HUES64 (cell line): Measurements from ENCODE around the gene MAML3.

Experiments
- H3K27ac ChIP-seq: 2 replicates; pipeline ENCODE4 v1.7.0; 2013; ENCODE audit warnings: low read depth, low read length, inconsistent platforms
- H3K27me3 ChIP-seq: 2 replicates; pipeline ENCODE4 v1.6.1; 2013; ENCODE audit warnings: mild to moderate bottlenecking, low read length; ENCODE audit not compliant: insufficient read depth
- H3K36me3 ChIP-seq: 2 replicates; pipeline ENCODE4 v1.6.1; 2013; ENCODE audit warnings: mild to moderate bottlenecking, low read length; ENCODE audit not compliant: insufficient read depth
- H3K4me1 ChIP-seq: 2 replicates; pipeline ENCODE4 v1.6.1; 2013; ENCODE audit warnings: mild to moderate bottlenecking, low read length, moderate library complexity; ENCODE audit not compliant: insufficient read depth
- H3K4me3 ChIP-seq: 2 replicates; pipeline ENCODE4 v1.5.1; 2013; ENCODE audit warnings: mild to moderate bottlenecking, low read length, moderate library complexity
- H3K9ac ChIP-seq: 2 replicates; pipeline ENCODE4 v1.6.1; 2013; ENCODE audit warnings: mild to moderate bottlenecking, low read depth, low read length
- H3K9me3 ChIP-seq: 2 replicates; pipeline ENCODE4 v1.6.1; 2013; ENCODE audit warnings: low read depth, low read length; ENCODE audit not compliant: insufficient read depth
- WGBS: fragments of 150-250, 120-280 bp; methylation state at CpG from one replicate; pipeline ENCODE4 v1.1.7; 2013; ENCODE audit warnings: missing lambda C conversion rate; 5-methylcytosine and 5-hydroxymethylcytosine counted together

The MAML3 gene

DNA sequence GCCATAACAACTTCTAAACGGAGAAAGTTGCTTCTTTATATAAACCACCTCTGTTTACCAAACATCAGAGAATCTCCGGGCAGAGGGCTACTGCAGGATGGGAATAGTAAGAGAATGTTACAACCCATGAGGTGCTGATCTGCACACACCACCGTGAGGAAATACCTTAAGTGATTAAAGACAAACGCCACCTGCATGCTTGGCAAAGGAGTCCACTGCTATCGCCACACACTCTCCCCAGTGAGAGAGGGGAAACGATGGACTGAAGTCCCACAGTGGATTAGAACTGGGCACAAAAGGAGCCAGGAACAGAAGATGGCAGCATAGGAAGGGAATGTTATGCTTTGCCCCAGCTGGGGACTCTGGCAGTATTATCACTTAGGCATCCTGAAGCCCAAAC is 15.6 kb downstream of the MAML3 start:
- Histone ChIP-seq H3K4me3 (no peak overlapping the region), H3K4me1 (peaks cover 51% of the 10 kb centered on the region), H3K9ac (no peak overlapping the region), H3K36me3 (no peaks in the 10 kb centered on the region), H3K27ac (peak overlapping the region; percentile 46; the same call in 1 of the 2 replicates), H3K9me3 (no peaks in the 10 kb centered on the region), H3K27me3 (no peaks in the 10 kb centered on the region)
- WGBS: 51% methylated on average over 6 of the region's 6 CpGs

DNA sequence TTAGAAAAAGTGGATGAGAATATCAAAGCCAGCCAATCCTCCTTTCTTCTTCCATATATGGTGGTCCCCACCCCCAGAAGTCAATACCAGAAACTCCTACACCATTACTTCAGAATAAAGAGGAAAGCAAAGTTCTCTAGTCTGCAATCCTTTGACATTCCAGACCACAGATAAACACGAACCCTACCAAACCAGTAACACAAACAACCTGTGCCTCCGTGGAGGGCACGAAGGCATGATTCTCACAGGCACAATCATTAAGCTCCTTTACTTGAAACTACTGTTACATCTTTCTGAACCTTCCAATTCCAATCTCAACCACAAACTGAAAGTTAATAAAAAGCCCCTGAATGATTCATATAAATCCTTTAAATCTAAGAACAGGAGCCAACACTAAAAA is 16.3 kb downstream of the MAML3 start:
- Histone ChIP-seq H3K36me3 (no peaks in the 10 kb centered on the region), H3K4me3 (no peak overlapping the region), H3K9ac (no peak overlapping the region), H3K27ac (peak overlapping the region; percentile 46; the same call in 1 of the 2 replicates), H3K9me3 (no peaks in the 10 kb centered on the region), H3K27me3 (no peaks in the 10 kb centered on the region), H3K4me1 (peaks cover 53% of the 10 kb centered on the region)
- WGBS: 20% methylated on average over 3 of the region's 3 CpGs

DNA sequence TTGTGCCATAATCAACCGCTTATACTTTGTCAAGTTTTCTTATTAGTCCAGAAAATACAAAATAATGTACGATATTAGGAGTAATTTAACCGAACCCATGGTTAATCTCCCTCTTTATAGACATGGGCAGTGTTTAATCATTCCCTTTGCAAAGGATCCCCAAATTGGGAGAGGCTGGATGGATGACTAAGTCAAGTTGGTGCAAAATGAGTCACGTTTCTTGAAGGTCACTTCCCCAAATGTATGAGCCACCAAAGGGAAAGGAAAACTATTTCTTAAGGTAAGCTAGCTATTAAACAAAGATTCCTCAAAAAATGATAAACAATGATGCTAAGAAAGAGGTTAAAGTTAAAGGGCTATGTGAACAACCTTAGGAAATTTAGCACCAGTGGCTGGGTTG is 17.5 kb downstream of the MAML3 start:
- no peak overlapping the region for H3K27ac ChIP-seq
- H3K4me1 ChIP-seq: peaks cover 59% of the 10 kb centered on the region
- no peaks in the 10 kb centered on the region for H3K36me3 ChIP-seq
- no peaks in the 10 kb centered on the region for H3K27me3 ChIP-seq
- no peak overlapping the region for H3K4me3 ChIP-seq
- 93% methylated on average over 4 of the region's 4 CpGs for WGBS
- H3K9me3 ChIP-seq: no peaks in the 10 kb centered on the region
- H3K9ac ChIP-seq: no peak overlapping the region

DNA sequence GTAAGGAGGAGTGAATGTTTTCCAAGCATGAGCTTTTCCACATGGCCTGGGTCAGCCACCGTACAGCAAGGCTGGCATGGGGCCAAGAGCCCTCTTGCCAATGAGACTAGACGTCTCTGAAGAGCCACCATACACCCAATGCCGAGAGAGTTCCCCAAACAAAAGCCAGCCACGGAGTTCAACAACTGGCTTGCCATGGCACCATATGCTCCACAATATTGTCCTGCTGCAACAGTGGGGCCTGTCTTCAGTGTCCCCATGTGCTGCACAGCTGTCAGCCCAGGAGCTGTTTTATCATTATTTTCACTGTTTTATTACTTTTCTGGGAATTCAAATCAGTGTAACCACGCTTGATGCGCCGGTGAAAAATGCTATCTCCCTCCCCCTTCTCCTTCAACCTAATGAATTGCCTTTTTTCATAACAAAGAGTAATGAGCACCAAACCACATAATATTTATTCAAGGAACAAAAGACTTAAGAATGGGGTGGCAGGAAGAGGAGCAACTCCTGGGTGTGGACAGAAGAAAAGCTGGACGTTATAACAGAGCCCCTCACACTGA is 18.4 kb downstream of the MAML3 start:
- no peak overlapping the region for H3K4me3 ChIP-seq
- H3K27ac ChIP-seq: no peak overlapping the region
- no peaks in the 10 kb centered on the region for H3K36me3 ChIP-seq
- peaks cover 56% of the 10 kb centered on the region for H3K4me1 ChIP-seq
- H3K27me3 ChIP-seq: no peaks in the 10 kb centered on the region
- no peak overlapping the region for H3K9ac ChIP-seq
- WGBS: 63% methylated on average over 8 of the region's 8 CpGs
- no peaks in the 10 kb centered on the region for H3K9me3 ChIP-seq

DNA sequence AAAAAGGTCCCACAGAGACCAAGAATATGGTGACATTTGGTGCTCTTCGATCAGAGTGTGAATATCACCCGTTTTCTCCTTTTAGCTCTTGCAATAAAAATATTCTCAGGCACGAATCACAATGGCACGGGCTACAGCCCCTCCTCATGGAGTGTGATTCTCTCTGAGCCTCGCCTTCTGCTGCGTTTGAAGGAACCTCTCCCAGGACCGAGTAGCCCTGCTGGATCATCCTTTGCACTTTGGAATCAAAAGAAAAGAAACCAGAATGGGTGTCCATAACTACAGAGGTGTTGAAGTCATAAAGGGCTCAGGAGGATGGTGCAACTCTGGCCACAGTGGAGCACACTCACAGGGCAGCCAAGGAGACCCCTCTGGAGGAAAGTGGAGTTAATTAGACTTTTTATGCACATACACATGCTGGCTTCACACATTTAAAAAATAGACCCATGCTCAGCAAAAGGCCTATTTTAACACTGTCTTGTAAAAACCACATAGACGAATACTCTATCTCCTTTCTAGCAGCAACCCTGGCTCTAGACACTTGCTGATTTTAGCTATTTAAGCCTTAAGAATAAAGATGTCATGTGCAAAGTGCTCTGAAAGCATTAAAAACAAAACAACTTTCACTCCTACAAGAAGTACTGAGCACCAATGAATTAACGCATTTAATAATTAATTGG is 19.1 kb downstream of the MAML3 start:
- WGBS: 82% methylated on average over 9 of the region's 9 CpGs

DNA sequence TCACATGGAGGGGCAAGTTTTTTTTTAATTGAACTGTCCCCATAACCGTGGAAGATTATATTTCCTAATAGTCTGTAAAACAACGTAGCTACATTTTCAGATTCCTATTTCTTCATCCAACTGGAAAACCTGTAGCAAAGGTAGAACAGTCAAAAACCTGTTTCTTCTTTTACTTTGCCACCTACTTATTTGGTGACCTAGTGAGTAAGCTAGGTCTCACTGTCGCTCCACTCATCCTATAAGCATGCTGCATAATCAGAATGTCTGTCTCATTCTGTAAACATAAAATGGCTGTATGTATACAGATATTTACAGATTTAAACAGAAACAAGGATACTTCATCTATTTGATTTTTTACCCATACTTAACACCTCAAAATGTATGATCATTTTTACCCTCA is 20.4 kb downstream of the MAML3 start:
- Histone ChIP-seq H3K9ac (no peak overlapping the region), H3K4me1 (peaks cover 50% of the 10 kb centered on the region), H3K4me3 (no peak overlapping the region), H3K36me3 (no peaks in the 10 kb centered on the region), H3K27ac (no peak overlapping the region), H3K27me3 (no peaks in the 10 kb centered on the region), H3K9me3 (no peaks in the 10 kb centered on the region)
- 88% methylated on average over 3 of the region's 3 CpGs for WGBS

More for the DNA sequence above, 19.1 kb downstream of the MAML3 start:
- no peaks in the 10 kb centered on the region for H3K27me3 ChIP-seq
- H3K27ac ChIP-seq: no peak overlapping the region
- no peak overlapping the region for H3K4me3 ChIP-seq
- H3K9ac ChIP-seq: no peak overlapping the region
- no peaks in the 10 kb centered on the region for H3K9me3 ChIP-seq
- H3K36me3 ChIP-seq: no peaks in the 10 kb centered on the region
- H3K4me1 ChIP-seq: peaks cover 52% of the 10 kb centered on the region

DNA sequence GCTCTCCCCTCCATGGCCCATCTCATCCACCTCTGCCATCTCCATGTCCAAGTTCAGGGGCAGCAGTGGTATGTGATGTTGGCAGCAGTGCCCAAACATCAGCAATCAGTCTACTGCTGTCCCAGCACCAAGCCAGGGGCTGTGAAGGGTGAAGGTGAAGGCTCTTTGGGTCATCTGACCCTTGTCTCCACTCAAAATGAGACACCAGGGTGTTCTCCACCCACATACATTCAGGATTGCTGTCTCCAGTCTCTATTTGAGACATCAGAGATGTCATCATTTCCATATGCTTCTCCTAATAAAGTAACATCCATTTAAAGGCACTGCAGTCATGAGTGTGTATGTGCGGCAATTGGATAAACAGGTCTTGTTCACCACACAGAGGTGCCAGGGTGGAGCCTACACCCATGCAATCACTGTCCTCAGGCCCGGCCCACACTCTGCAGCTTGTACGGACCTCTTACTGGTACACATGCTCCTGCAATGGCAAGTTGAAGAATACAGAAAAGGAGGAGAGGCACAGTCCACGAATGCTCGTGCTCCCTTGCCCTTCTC is 22.2 kb downstream of the MAML3 start:
- Histone ChIP-seq H3K4me3 (no peak overlapping the region), H3K27ac (no peak overlapping the region), H3K9ac (no peak overlapping the region), H3K9me3 (no peaks in the 10 kb centered on the region), H3K36me3 (no peaks in the 10 kb centered on the region), H3K27me3 (no peaks in the 10 kb centered on the region), H3K4me1 (peaks cover 37% of the 10 kb centered on the region)
- WGBS: 92% methylated on average over 5 of the region's 5 CpGs

DNA sequence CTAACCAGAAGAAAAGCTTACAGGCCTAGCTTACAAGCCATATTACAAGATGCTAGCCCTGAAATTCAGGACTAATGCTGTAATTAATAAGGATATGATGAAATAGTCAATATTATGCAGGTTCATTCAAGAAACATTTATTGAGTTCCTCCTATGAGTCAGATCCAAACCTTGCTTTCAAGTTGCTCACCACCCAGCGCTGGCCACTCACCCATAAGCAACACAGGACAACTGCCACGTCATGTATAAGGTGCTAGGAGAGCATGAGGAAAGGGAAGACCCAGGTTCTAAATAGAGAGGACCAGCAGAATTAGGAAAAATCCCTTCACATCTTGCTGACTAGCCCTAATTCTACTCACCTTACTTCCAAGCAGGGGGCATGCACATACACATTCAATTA is 23.3 kb downstream of the MAML3 start:
- WGBS: 100% methylated on average over 2 of the region's 2 CpGs
- H3K4me1 ChIP-seq: peaks cover 28% of the 10 kb centered on the region
- no peak overlapping the region for H3K27ac ChIP-seq

DNA sequence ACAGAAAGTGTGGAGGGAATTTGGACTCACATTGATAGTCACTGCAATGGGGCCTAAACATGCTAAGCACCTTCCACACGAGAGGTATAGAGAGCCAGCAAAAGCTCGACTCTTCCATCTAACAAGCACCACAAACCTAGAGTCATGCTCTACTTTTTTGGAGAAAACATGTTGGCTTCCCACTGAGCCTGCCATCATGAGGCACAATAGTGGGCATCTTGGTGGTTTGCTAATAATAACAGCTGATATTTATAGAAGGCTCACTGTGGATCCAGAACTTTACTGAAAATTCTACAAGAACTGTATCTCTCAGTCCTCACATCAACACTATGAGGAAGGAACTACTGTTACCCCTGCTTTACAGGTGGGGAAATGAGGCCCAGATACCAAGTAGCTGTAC is 26.6 kb downstream of the MAML3 start:
- H3K4me1 ChIP-seq: peaks cover 15% of the 10 kb centered on the region
- H3K36me3 ChIP-seq: no peaks in the 10 kb centered on the region
- no peak overlapping the region for H3K4me3 ChIP-seq
- 95% methylated on average over 2 of the region's 2 CpGs for WGBS
- no peak overlapping the region for H3K27ac ChIP-seq
- H3K9me3 ChIP-seq: no peaks in the 10 kb centered on the region
- H3K27me3 ChIP-seq: no peaks in the 10 kb centered on the region
- H3K9ac ChIP-seq: no peak overlapping the region

More for the DNA sequence above, 23.3 kb downstream of the MAML3 start:
- Histone ChIP-seq H3K27me3 (no peaks in the 10 kb centered on the region), H3K9ac (no peak overlapping the region), H3K4me3 (no peak overlapping the region), H3K36me3 (no peaks in the 10 kb centered on the region), H3K9me3 (no peaks in the 10 kb centered on the region)

DNA sequence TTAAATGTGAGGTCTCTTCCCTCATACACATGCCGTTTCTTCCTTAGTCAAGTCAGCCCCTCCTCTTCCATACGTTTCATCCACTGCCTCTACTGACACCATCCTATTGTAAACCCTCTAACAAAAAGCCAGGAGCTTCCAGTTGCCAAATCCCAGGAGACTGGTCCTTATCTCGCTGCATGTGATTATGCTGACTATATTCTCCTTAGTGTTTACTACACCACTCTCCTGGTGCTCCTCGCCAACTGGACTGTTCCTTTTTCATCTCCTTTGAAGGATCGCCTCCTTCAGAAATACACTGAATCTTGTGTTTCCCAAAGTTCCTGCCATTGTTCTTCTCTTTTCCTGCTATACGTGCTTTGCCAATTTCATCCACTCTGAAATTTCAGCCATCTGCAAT is 27.7 kb downstream of the MAML3 start:
- H3K27ac ChIP-seq: no peak overlapping the region
- H3K36me3 ChIP-seq: no peaks in the 10 kb centered on the region
- WGBS: 84% methylated on average over 6 of the region's 6 CpGs
- H3K9me3 ChIP-seq: no peaks in the 10 kb centered on the region
- H3K27me3 ChIP-seq: no peaks in the 10 kb centered on the region
- H3K4me3 ChIP-seq: no peak overlapping the region
- peaks cover 12% of the 10 kb centered on the region; the same call in 1 of the 2 replicates for H3K4me1 ChIP-seq
- no peak overlapping the region for H3K9ac ChIP-seq

DNA sequence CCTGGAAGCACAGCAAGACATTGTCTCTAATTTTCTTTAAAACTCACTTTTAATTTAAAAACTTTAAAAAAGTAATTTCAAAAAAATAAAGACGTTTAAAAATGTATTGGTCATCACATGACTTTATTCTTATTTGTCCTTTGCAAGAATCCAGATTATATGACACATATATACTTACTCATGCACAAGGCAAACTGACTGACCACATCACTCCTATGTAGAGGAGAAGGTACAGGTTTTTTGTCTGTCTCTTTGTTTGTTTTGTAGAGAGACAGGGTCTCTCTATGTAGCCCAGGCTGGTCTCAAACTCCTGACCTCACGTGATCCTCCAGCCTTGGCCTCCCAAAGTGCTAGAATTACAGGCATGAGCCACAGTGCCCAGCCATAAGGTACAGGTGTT is 28.6 kb downstream of the MAML3 start:
- H3K27ac ChIP-seq: no peak overlapping the region
- H3K4me3 ChIP-seq: no peak overlapping the region
- no peaks in the 10 kb centered on the region for H3K9me3 ChIP-seq
- H3K27me3 ChIP-seq: no peaks in the 10 kb centered on the region
- 100% methylated on average over 1 of the region's 2 CpGs for WGBS
- H3K4me1 ChIP-seq: peaks cover 12% of the 10 kb centered on the region; the same call in 1 of the 2 replicates
- H3K9ac ChIP-seq: no peak overlapping the region
- no peaks in the 10 kb centered on the region for H3K36me3 ChIP-seq
